OCI-LY7 (cell line): ENCODE data around the gene MATCAP1. TPM values are rescaled to one million over a fixed set of nuclear protein-coding genes. Genes with fewer than 3 reads are reported as not detected.

ENCODE experiments used
- BruUV-seq: library from RNA; stranded (reverse); fragments of 400-500 nt; replicated peaks from 2 replicates; lab custom pipeline; 2021; lab: Mats Ljungman, UMichigan
- CTCF ChIA-PET: fragments of 300-600 bp; sonication (Branson Sonifier 250); formaldehyde crosslinking; loops from one replicate; lab custom pipeline; 2022; ENCODE audit warnings: antibody characterized with exemption; ENCODE audit not compliant: unreplicated experiment; lab: Charles Lee
- POLR2A ChIA-PET: fragments of 300-600 bp; sonication (Branson Sonifier 250); formaldehyde crosslinking; loops from one replicate; lab custom pipeline; 2022; ENCODE audit warnings: antibody characterized with exemption; lab: Charles Lee
- DNase-seq: peaks from one replicate; pipeline ENCODE4 v3.0.0-alpha.2; 2015; ENCODE audit warnings: low spot score
- H2AFZ ChIP-seq: fragments of 200-600 bp; sonication (generic), shearing (Covaris generic); 2 replicates; pipeline ENCODE4 v1.6.1; 2014; ENCODE audit warnings: mild to moderate bottlenecking, antibody characterized with exemption, low read length, moderate library complexity
- H3K27ac ChIP-seq: fragments of 200-600 bp; sonication (generic); 2 replicates; pipeline ENCODE4 v1.5.1; 2014; ENCODE audit warnings: mixed run types, low read depth, mild to moderate bottlenecking, moderate library complexity, low read length, inconsistent platforms; ENCODE audit not compliant: poor library complexity, severe bottlenecking
- H3K36me3 ChIP-seq: fragments of 200-600 bp; sonication (generic); 2 replicates; pipeline ENCODE4 v1.6.1; 2014; ENCODE audit warnings: mild to moderate bottlenecking, antibody characterized with exemption, low read length, moderate library complexity, mixed read lengths; ENCODE audit not compliant: insufficient read depth
- H3K4me1 ChIP-seq: fragments of 200-600 bp; sonication (generic); 2 replicates; pipeline ENCODE4 v1.5.1; 2014; ENCODE audit warnings: mild to moderate bottlenecking, low read length; ENCODE audit not compliant: insufficient read depth, poor library complexity, severe bottlenecking
- H3K4me2 ChIP-seq: fragments of 200-600 bp; sonication (generic); 2 replicates; pipeline ENCODE4 v1.6.1; 2014; ENCODE audit warnings: mild to moderate bottlenecking, low read length
- H3K4me3 ChIP-seq: fragments of 200-600 bp; sonication (generic); 2 replicates; pipeline ENCODE4 v1.5.1; 2014; ENCODE audit warnings: mild to moderate bottlenecking, low read depth, low read length; ENCODE audit not compliant: poor library complexity, severe bottlenecking
- H3K79me2 ChIP-seq: fragments of 200-600 bp; sonication (generic); 2 replicates; pipeline ENCODE4 v1.6.1; 2016; ENCODE audit warnings: low read depth, mild to moderate bottlenecking, low read length, moderate library complexity, mixed read lengths; ENCODE audit not compliant: insufficient read depth
- H3K9me2 ChIP-seq: fragments of 200-600 bp; sonication (generic); 2 replicates; pipeline ENCODE4 v1.6.1; 2016; ENCODE audit warnings: mild to moderate bottlenecking, low read length, mixed read lengths; ENCODE audit not compliant: insufficient read depth
- H3K9me3 ChIP-seq: fragments of 200-600 bp; sonication (generic); 2 replicates; pipeline ENCODE4 v1.6.1; 2014; ENCODE audit warnings: mild to moderate bottlenecking, mixed run types, low read length, mixed read lengths
- H4K20me1 ChIP-seq: fragments of 200-600 bp; sonication (generic); 2 replicates; pipeline ENCODE4 v1.6.1; 2014; ENCODE audit warnings: mild to moderate bottlenecking, antibody characterized with exemption, low read length, moderate library complexity, mixed read lengths; ENCODE audit not compliant: insufficient read depth
- CTCF ChIP-seq: fragments of 200-600 bp; sonication (generic); conservative IDR thresholded peaks from 2 replicates; pipeline ENCODE4 v1.5.1; 2014; ENCODE audit warnings: mild to moderate bottlenecking, antibody characterized with exemption, low read length, moderate library complexity, mixed read lengths
- EZH2phosphoT487 ChIP-seq: fragments of 200-600 bp; sonication (generic); IDR thresholded peaks from 2 replicates; pipeline ENCODE4 v1.6.1; 2018; ENCODE audit warnings: low read depth, borderline replicate concordance, mild to moderate bottlenecking, mixed run types, antibody characterized with exemption, low read length, moderate library complexity, mixed read lengths
- intact Hi-C: fragments of 100-400 bp; cut with micrococcal nuclease; formaldehyde crosslinking; loops from one replicate; pipeline ENCODE4 v1.10.0; 2022; ENCODE audit not compliant: unreplicated experiment
- total RNA-seq, 2 experiments: library from RNA; depleted of rRNA in 1 of 2; stranded (reverse); fragments of >200 nt in 1 of 2; shearing (Covaris generic) in 1 of 2; gene quantifications; 2 replicates each; pipeline ENCODE4 v1.2.3, GENCODE V29; 2014 to 2022

The MATCAP1 gene
- total RNA-seq, 2 experiments from 2014 or later: 22.9 to 39.6 TPM

- peaks cover 22% of the 10 kb centered on the region for H3K79me2 ChIP-seq
- TF ChIP-seq CTCF: no peak
- TF ChIP-seq EZH2phosphoT487: no peak
- H3K27ac ChIP-seq: no peak within 1 kb of the TSS
- H3K9me2 ChIP-seq: no peaks in the 10 kb centered on the region
- POLR2A ChIA-PET: no interaction called here
- no peak within 1 kb of the TSS for H3K4me2 ChIP-seq
- no peak within 1 kb of the TSS for H3K4me3 ChIP-seq
- DNase-seq: no peak
- H3K9me3 ChIP-seq: no peaks in the 10 kb centered on the region
- intact Hi-C loops: no loop called here
- no peak within 1 kb of the TSS for H2AFZ ChIP-seq
- peaks cover 9% of the 10 kb centered on the region; the same call in 1 of the 2 replicates for H4K20me1 ChIP-seq
- H3K4me1 ChIP-seq: peaks cover 19% of the 10 kb centered on the region
- CTCF ChIA-PET: no interaction called here
- BruUV-seq: no TSS peak
- peaks cover 29% of the 10 kb centered on the region for H3K36me3 ChIP-seq
These were observed 6.3 kb upstream of the MATCAP1 start, which contains the start of gene EXOC3L1 for GRCh38 chr16:67190041-67190440. EXOC3L1 (minus strand) TSS chr16:67190136; CDS start chr16:67189676, 460 bp downstream.

GRCh38 chr16:67188798-67189197, 5.0 kb upstream of the MATCAP1 start:
- Histone ChIP-seq H4K20me1 (peaks cover 8% of the 10 kb centered on the region; the same call in 1 of the 2 replicates), H3K36me3 (peaks cover 16% of the 10 kb centered on the region; the same call in 1 of the 2 replicates), H3K79me2 (peaks cover 18% of the 10 kb centered on the region), H3K4me3 (no peak overlapping the region), H3K27ac (no peak overlapping the region), H3K9me2 (no peaks in the 10 kb centered on the region), H3K9me3 (no peaks in the 10 kb centered on the region), H3K4me2 (no peak overlapping the region), H3K4me1 (peaks cover 21% of the 10 kb centered on the region), H2AFZ (no peak overlapping the region)
- no peak for DNase-seq
- POLR2A ChIA-PET: interaction anchor here (1.6 kb wide), 1 partner anchor 14 kb away, joined by 3 read pairs; no protein-coding TSS in a partner anchor
- CTCF ChIA-PET: no interaction called here
- intact Hi-C loops: loop anchor here (10.0 kb wide), 1 partner anchor 174 kb away; no protein-coding TSS in a partner anchor
- no TSS peak for BruUV-seq
- TF ChIP-seq EZH2phosphoT487 (no peak), CTCF (no peak)

- POLR2A ChIA-PET: interaction anchor here (1.6 kb wide), 1 partner anchor 13 kb away, joined by 3 read pairs; no protein-coding TSS in a partner anchor
- no peak for TF ChIP-seq CTCF
- TF ChIP-seq EZH2phosphoT487: no peak
- intact Hi-C loops: loop anchor here (10.0 kb wide), 1 partner anchor 174 kb away; no protein-coding TSS in a partner anchor
- Histone ChIP-seq H3K4me2 (no peak overlapping the region), H2AFZ (no peak overlapping the region), H3K27ac (no peak overlapping the region), H3K9me2 (no peaks in the 10 kb centered on the region), H3K9me3 (no peaks in the 10 kb centered on the region), H3K4me3 (no peak overlapping the region), H3K36me3 (peaks cover 12% of the 10 kb centered on the region; the same call in 1 of the 2 replicates), H3K79me2 (peaks cover 14% of the 10 kb centered on the region), H4K20me1 (peaks cover 3% of the 10 kb centered on the region; the same call in 1 of the 2 replicates), H3K4me1 (peaks cover 16% of the 10 kb centered on the region)
- CTCF ChIA-PET: no interaction called here
- DNase-seq: no peak
- BruUV-seq: no TSS peak
These were observed 4.6 kb upstream of the MATCAP1 start for GRCh38 chr16:67188323-67188722.
